K562 (cell line): ENCODE data around the gene NUFIP1. TPM values are rescaled to one million over a fixed set of nuclear protein-coding genes. Genes with fewer than 3 reads are reported as not detected.
A peak's percentile ranks its signal among the peaks of the same experiment; 100 is the strongest.

Source experiments
- ATAC-seq: fragments of 200-7000 bp; cut with Tn5 transposase; 3 replicates; pipeline ENCODE4 v1.9.1; 2020; ENCODE audit warnings: moderate library complexity
- BruUV-seq: library from RNA; stranded (reverse); fragments of 400-500 nt; replicated peaks from 2 replicates; lab custom pipeline; 2021; lab: Mats Ljungman, UMichigan
- CTCF ChIA-PET: fragments of 300-600 bp; formaldehyde crosslinking; extraction: SDS; loops from one replicate; lab custom pipeline; 2021; ENCODE audit warnings: low intra/inter-chr PET ratio; lab: Yijun Ruan, JAX
- POLR2A ChIA-PET: fragments of 300-600, 350-650 bp; sonication (Branson Sonifier 250); formaldehyde crosslinking; extraction: SDS; loops from one replicate; lab custom pipeline; 2021; ENCODE audit warnings: antibody characterized with exemption, inconsistent platforms; lab: Yijun Ruan, JAX
- DNase-seq, 4 experiments: peaks; one replicate each; pipeline versions ENCODE4 v3.0.0 to v3.0.0-alpha.2; 2011 to 2018; ENCODE audit warnings: low spot score in 3 of 4, mixed read lengths in 3 of 4; ENCODE audit errors: extremely low read depth in 1 of 4
- FAIRE-seq: peaks from 2 replicates; lab custom pipeline; 2011; peaks lifted over from hg19 to GRCh38; lab: Jason Lieb, UNC
- H2AFZ ChIP-seq: 2 replicates; pipeline ENCODE4 v1.6.0; 2011; ENCODE audit warnings: low read depth, low read length, control low read depth, inconsistent platforms
- H3K27ac ChIP-seq: fragments of 200-600 bp; 3 replicates; pipeline ENCODE4 v1.8.0; 2011; ENCODE audit warnings: low read depth, mild to moderate bottlenecking, control low read depth, inconsistent platforms, low read length, moderate library complexity, mixed read lengths; ENCODE audit errors: extremely low read depth
- H3K27me3 ChIP-seq, 2 experiments: fragments of 300-600 bp in 1 of 2; 2 replicates in 1 of 2; 3 replicates in 1 of 2; pipeline versions ENCODE4 v1.6.0 to v1.8.0; 2011; ENCODE audit warnings: inconsistent platforms in 2 of 2, low read length in 2 of 2, mild to moderate bottlenecking in 1 of 2, mixed read lengths in 1 of 2, moderate library complexity in 1 of 2; ENCODE audit not compliant: control insufficient read depth in 2 of 2, insufficient read depth in 2 of 2
- H3K36me3 ChIP-seq: fragments of 300-600 bp; 3 replicates; pipeline ENCODE4 v1.8.0; 2011; ENCODE audit warnings: mild to moderate bottlenecking, low read length, inconsistent platforms; ENCODE audit not compliant: control insufficient read depth, insufficient read depth
- H3K4me1 ChIP-seq, 2 experiments: fragments of 200-600 bp in 1 of 2; replicated peaks in 1 of 2; 2 replicates in 1 of 2; 3 replicates in 1 of 2; pipeline versions ENCODE4 v1.5.1 to v1.8.0; 2011; ENCODE audit warnings: inconsistent platforms in 2 of 2, low read length in 2 of 2, mild to moderate bottlenecking in 1 of 2, mixed read lengths in 1 of 2, moderate library complexity in 1 of 2; ENCODE audit not compliant: control insufficient read depth in 2 of 2, insufficient read depth in 2 of 2
- H3K4me2 ChIP-seq: 2 replicates; pipeline ENCODE4 v1.6.1; 2011; ENCODE audit warnings: low read length, control low read depth, inconsistent platforms, mixed read lengths; ENCODE audit not compliant: insufficient read depth
- H3K4me3 ChIP-seq: fragments of 200-600 bp; sonication (generic), shearing (Covaris generic); 2 replicates; pipeline ENCODE4 v1.5.1; 2016; ENCODE audit warnings: control low read depth, inconsistent platforms
- H3K79me2 ChIP-seq: fragments of 200-600 bp; 3 replicates; pipeline ENCODE4 v1.8.0; 2011; ENCODE audit warnings: low read length, inconsistent platforms; ENCODE audit not compliant: control insufficient read depth, insufficient read depth
- H3K9ac ChIP-seq, 2 experiments: 2 replicates each; pipeline versions ENCODE4 v1.6.0 to v1.6.1; 2011; ENCODE audit warnings: low read depth in 2 of 2, low read length in 2 of 2, control low read depth in 1 of 2, inconsistent platforms in 1 of 2, mild to moderate bottlenecking in 1 of 2, mixed read lengths in 1 of 2; ENCODE audit not compliant: insufficient read depth in 1 of 2
- H3K9me1 ChIP-seq: one replicate; pipeline ENCODE4 v1.6.0; 2011; ENCODE audit warnings: inconsistent platforms, mild to moderate bottlenecking, low read length, moderate library complexity; ENCODE audit not compliant: control insufficient read depth, insufficient read depth
- H3K9me3 ChIP-seq: replicated peaks from 2 replicates; pipeline ENCODE4 v1.5.1; 2011; ENCODE audit warnings: low read depth, low read length, inconsistent platforms; ENCODE audit not compliant: control insufficient read depth, insufficient read depth
- H4K20me1 ChIP-seq: replicated peaks from 2 replicates; pipeline ENCODE4 v1.6.1; 2011; ENCODE audit warnings: low read length, inconsistent platforms, mixed read lengths; ENCODE audit not compliant: control insufficient read depth, insufficient read depth
- ADNP ChIP-seq: fragments of 200-800 bp; sonication (Bioruptor generic); IDR thresholded peaks from 2 replicates; pipeline ENCODE4 v1.6.1; 2016; ENCODE audit warnings: missing genetic modification characterization, missing compliant biosample characterization
- FOXA1 ChIP-seq: fragments of 450-650 bp; IDR thresholded peaks from 2 replicates; pipeline ENCODE4 v1.6.1; 2016; ENCODE audit warnings: mild to moderate bottlenecking, borderline replicate concordance
- FOXA3 ChIP-seq, 2 experiments: fragments of 450-650 bp in 1 of 2; sonication (generic) in 1 of 2; formaldehyde crosslinking; IDR thresholded peaks in 1 of 2; conservative IDR thresholded peaks in 1 of 2; 2 replicates each; pipeline versions ENCODE4 v1.4.0 to v1.8.0; 2020 to 2022; ENCODE audit warnings: mild to moderate bottlenecking in 2 of 2, missing genetic modification reagents in 1 of 2
- HCFC1 ChIP-seq: IDR thresholded peaks from 2 replicates; pipeline ENCODE4 v1.6.1; 2012; ENCODE audit warnings: low read depth, low read length, improper control_type of control experiment
- HNRNPK ChIP-seq: fragments of 200-400 bp; formaldehyde crosslinking; IDR thresholded peaks from one replicate; pipeline ENCODE4 v1.6.1; 2018; ENCODE audit warnings: mild to moderate bottlenecking, low read depth, low read length; ENCODE audit not compliant: poor library complexity, severe bottlenecking
- NFIC ChIP-seq: fragments of 450-650 bp; IDR thresholded peaks from 2 replicates; pipeline ENCODE4 v1.6.1; 2017; ENCODE audit warnings: mild to moderate bottlenecking, inconsistent platforms
- NFIX ChIP-seq: fragments of 250-450 bp; sonication (Bioruptor Pico); IDR thresholded peaks from 2 replicates; pipeline ENCODE4 v1.4.0; 2020; ENCODE audit warnings: low read depth, mild to moderate bottlenecking, moderate library complexity
- whole genome bisulfite sequencing: fragments of 100-300 bp; shearing (Covaris generic); methylation state at CpG from one replicate; pipeline ENCODE4 v1.1.6; 2016; ENCODE audit warnings: low coverage, mixed read lengths; ENCODE audit not compliant: insufficient coverage; ENCODE audit errors: missing lambda C conversion rate; 5-methylcytosine and 5-hydroxymethylcytosine counted together
- in situ Hi-C: fragments of 300-500 bp; cut with MboI; formaldehyde crosslinking; loops from 4 replicates; pipeline ENCODE4 v1.15.0; 2018; ENCODE audit warnings: inconsistent platforms, mixed read lengths
- intact Hi-C: fragments of 100-400 bp; cut with micrococcal nuclease; formaldehyde crosslinking; loops from 2 replicates; pipeline ENCODE4 v1.14.2; 2022
- polyA plus RNA-seq, 8 experiments: library from polyadenylated mRNA; depleted of rRNA in 4 of 8; stranded (reverse) in 5 of 8; unstranded in 3 of 8; fragments of >200 nt; fragmentation: Nextera tagmentation in 2 of 8; fragmentation: Illumina TruSeq in 1 of 8; extraction: Ambion mirVana in 2 of 8; extraction: Trizol in 1 of 8; gene quantifications; 2 replicates each; pipeline versions ENCODE4 v1.2.1 to v1.2.3, GENCODE V29; 2011 to 2014; ENCODE audit warnings: inconsistent platforms in 1 of 8, missing spikeins in 1 of 8
- total RNA-seq, 7 experiments: library from RNA; depleted of rRNA in 6 of 7; stranded (reverse); fragments of >200 nt in 6 of 7; fragmentation: Illumina TruSeq in 2 of 7; extraction: Trizol in 2 of 7; gene quantifications; 2 replicates each; pipeline versions ENCODE4 v1.2.1 to v1.2.3, GENCODE V29; 2011 to 2021; ENCODE audit warnings: low replicate concordance in 1 of 7

NUFIP1 gene
- total and polyA plus RNA-seq, 9 of the 15 experiments (the other 6 are each of a cell fraction or from before 2014, with no cell fraction given) = 2.6 to 9.7 (median 4.1) TPM

GRCh38 chr13:44899967-44900366 lies 89.3 kb downstream of the NUFIP1 start:
- Histone ChIP-seq H3K27ac (no peak overlapping the region), H3K4me2 (no peak overlapping the region), H2AFZ (peak overlapping the region; percentile 38; the same call in 1 of the 2 replicates), H3K9me3 (no peaks in the 10 kb centered on the region), H3K79me2 (no peaks in the 10 kb centered on the region), H3K36me3 (no peaks in the 10 kb centered on the region), H3K27me3 (peaks cover 0 to 7% of the 10 kb centered on the region in 2 experiments; a peak in 2 of 5 replicates), H3K9me1 (no peaks in the 10 kb centered on the region), H4K20me1 (no peaks in the 10 kb centered on the region), H3K9ac (no peak overlapping the region), H3K4me3 (no peak overlapping the region), H3K4me1 (0 out of 5 replicates have a peak, but pooled peaks cover 0 to 3% of the 10 kb centered on the region in 2 experiments)
- CTCF ChIA-PET = no interaction called here
- POLR2A ChIA-PET = no interaction called here
- DNase-seq = peak in 1 of 4 experiments; percentile 7
- TF ChIP-seq HNRNPK (no peak), NFIX (CRISPR knock-in tag) (0 out of 2 replicates have a peak, but pooled peaks have one; percentile 26), ADNP (tag) (no peak), HCFC1 (peak; percentile 55; the same call in 1 of the 2 replicates), FOXA3 (CRISPR knock-in tag; conservative IDR thresholded peaks at IDR 0.05 in 1 of 2, IDR thresholded peaks at IDR 0.05 in 1 of 2) (peak; percentile 41 to 90; a peak in 2 of 4 replicates), FOXA1 (0 out of 2 replicates have a peak, but pooled peaks have one; percentile 30), NFIC (peak; percentile 85)
- in situ Hi-C loops (no loop called here), intact Hi-C loops (no loop called here)
- FAIRE-seq = no peak
- 4% methylated on average over 2 of the region's 2 CpGs for WGBS
- no TSS peak for BruUV-seq
- no peak for ATAC-seq
